Measurements from ENCODE around the gene MED22.

DNA sequence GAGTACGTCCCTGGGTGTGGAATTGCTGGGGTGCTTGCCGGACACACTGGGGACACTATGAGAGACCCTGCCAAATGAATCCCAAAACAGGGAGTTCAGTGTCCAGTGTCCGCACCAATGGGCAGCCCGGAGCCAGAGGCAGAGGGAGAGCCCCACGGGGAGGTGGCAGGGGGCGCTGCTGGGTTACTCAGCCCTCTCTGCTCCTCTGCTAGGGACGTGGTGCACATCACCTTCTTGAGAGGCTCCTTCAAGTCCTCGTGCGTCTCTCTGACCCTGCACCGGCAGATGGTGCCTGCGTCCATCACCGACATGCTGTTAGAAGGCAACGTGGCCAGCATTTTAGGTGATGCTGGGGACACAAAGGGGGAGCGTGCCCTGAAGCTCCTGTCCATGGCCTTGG lies 49.0 kb upstream of the MED22 start:
- TF ChIP-seq, protein P1, sequence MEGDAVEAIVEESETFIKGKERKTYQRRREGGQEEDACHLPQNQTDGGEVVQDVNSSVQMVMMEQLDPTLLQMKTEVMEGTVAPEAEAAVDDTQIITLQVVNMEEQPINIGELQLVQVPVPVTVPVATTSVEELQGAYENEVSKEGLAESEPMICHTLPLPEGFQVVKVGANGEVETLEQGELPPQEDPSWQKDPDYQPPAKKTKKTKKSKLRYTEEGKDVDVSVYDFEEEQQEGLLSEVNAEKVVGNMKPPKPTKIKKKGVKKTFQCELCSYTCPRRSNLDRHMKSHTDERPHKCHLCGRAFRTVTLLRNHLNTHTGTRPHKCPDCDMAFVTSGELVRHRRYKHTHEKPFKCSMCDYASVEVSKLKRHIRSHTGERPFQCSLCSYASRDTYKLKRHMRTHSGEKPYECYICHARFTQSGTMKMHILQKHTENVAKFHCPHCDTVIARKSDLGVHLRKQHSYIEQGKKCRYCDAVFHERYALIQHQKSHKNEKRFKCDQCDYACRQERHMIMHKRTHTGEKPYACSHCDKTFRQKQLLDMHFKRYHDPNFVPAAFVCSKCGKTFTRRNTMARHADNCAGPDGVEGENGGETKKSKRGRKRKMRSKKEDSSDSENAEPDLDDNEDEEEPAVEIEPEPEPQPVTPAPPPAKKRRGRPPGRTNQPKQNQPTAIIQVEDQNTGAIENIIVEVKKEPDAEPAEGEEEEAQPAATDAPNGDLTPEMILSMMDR (optimal IDR thresholded peaks at IDR 0.05 in 1 of 3, IDR thresholded peaks at IDR 0.05 in 1 of 3, conservative IDR thresholded peaks at IDR 0.05 in 1 of 3; ENCODE audit: extremely low read depth in 1 of 3, insufficient read depth in 2 of 3, low read length in 3 of 3), result peak in 2 of 3 experiments; percentile 24 to 51
- no peak for TF ChIP-seq EZH2 (IDR thresholded peaks at IDR 0.05; ENCODE audit: low read length)
